Forelimb muscle (tissue), 1 donor: Measurements from ENCODE around the gene SLC5A4. TPM values are rescaled to one million over a fixed set of nuclear protein-coding genes. Genes with fewer than 3 reads are reported as not detected.
"Not testable (repeated sequence)": the region's sequence is repeated elsewhere in the genome, so short reads cannot be mapped to it uniquely, and the experiment has no call there.

Experiments used
- DNase-seq: peaks from one replicate; pipeline ENCODE4 v3.0.0-alpha.2; 2013; ENCODE audit warnings: low read depth
- polyA plus RNA-seq: library from polyadenylated mRNA; unstranded; fragments of 120-200 nt; gene quantifications from one replicate; pipeline ENCODE4 v1.2.1, GENCODE V29; 2013; ENCODE audit not compliant: insufficient read length

Gene SLC5A4
- 1.6 TPM for polyA plus RNA-seq

- DNase-seq, result no peak
Measured at GRCh38 chr22:32255217-32255616, at the start of gene SLC5A4. TSS of gene SLC5A4 (minus strand) at chr22:32255347. CDS start at chr22:32255329, 18 bp downstream.

- not testable (repeated sequence) for DNase-seq
Measured at GRCh38 chr22:32293921-32294320, 38.8 kb upstream of the SLC5A4 start.

- DNase-seq, result no peak
Measured at GRCh38 chr22:32286290-32286840, 31.2 kb upstream of the SLC5A4 start.

- DNase-seq, result no peak
Measured at GRCh38 chr22:32281072-32281471, 25.9 kb upstream of the SLC5A4 start.

GRCh38 chr22:32275353-32275752, 20.2 kb upstream of the SLC5A4 start:
- not testable (repeated sequence) for DNase-seq

- no peak for DNase-seq
Measured at GRCh38 chr22:32271389-32271788, 16.2 kb upstream of the SLC5A4 start.

- no peak for DNase-seq
Measured at GRCh38 chr22:32270641-32271369, 15.7 kb upstream of the SLC5A4 start.

GRCh38 chr22:32269316-32269715, 14.2 kb upstream of the SLC5A4 start:
- no peak for DNase-seq

GRCh38 chr22:32267011-32267410, 11.9 kb upstream of the SLC5A4 start:
- DNase-seq, result no peak

GRCh38 chr22:32265882-32266767, 11.0 kb upstream of the SLC5A4 start:
- peak; percentile 48 for DNase-seq

- not testable (repeated sequence) for DNase-seq
Measured at GRCh38 chr22:32263678-32264077, 8.5 kb upstream of the SLC5A4 start.

- no peak for DNase-seq
Measured at GRCh38 chr22:32261306-32261705, 6.2 kb upstream of the SLC5A4 start.

GRCh38 chr22:32258791-32259190, 3.6 kb upstream of the SLC5A4 start:
- no peak for DNase-seq

- no peak for DNase-seq
Measured at GRCh38 chr22:32255726-32256125, 579 bp upstream of the SLC5A4 start.

- DNase-seq, result no peak
Measured at GRCh38 chr22:32249231-32249630, 5.9 kb downstream of the SLC5A4 start.

GRCh38 chr22:32248276-32248675, 6.9 kb downstream of the SLC5A4 start:
- DNase-seq, result no peak

GRCh38 chr22:32246166-32246565, 9.0 kb downstream of the SLC5A4 start:
- DNase-seq, result no peak

GRCh38 chr22:32245042-32245441, 10.1 kb downstream of the SLC5A4 start:
- no peak for DNase-seq

GRCh38 chr22:32244547-32244946, 10.6 kb downstream of the SLC5A4 start:
- no peak for DNase-seq

GRCh38 chr22:32240461-32240860, 14.7 kb downstream of the SLC5A4 start:
- no peak for DNase-seq

- no peak for DNase-seq
Measured at GRCh38 chr22:32237906-32238305, 17.2 kb downstream of the SLC5A4 start.

- no peak for DNase-seq
Measured at GRCh38 chr22:32236970-32237369, 18.2 kb downstream of the SLC5A4 start.
